ENCODE measurements around the gene DMC1.
"Not testable (repeated sequence)": the region's sequence is repeated elsewhere in the genome, so short reads cannot be mapped to it uniquely, and the experiment has no call there.

Gene DMC1, protein sequence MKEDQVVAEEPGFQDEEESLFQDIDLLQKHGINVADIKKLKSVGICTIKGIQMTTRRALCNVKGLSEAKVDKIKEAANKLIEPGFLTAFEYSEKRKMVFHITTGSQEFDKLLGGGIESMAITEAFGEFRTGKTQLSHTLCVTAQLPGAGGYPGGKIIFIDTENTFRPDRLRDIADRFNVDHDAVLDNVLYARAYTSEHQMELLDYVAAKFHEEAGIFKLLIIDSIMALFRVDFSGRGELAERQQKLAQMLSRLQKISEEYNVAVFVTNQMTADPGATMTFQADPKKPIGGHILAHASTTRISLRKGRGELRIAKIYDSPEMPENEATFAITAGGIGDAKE

DNA sequence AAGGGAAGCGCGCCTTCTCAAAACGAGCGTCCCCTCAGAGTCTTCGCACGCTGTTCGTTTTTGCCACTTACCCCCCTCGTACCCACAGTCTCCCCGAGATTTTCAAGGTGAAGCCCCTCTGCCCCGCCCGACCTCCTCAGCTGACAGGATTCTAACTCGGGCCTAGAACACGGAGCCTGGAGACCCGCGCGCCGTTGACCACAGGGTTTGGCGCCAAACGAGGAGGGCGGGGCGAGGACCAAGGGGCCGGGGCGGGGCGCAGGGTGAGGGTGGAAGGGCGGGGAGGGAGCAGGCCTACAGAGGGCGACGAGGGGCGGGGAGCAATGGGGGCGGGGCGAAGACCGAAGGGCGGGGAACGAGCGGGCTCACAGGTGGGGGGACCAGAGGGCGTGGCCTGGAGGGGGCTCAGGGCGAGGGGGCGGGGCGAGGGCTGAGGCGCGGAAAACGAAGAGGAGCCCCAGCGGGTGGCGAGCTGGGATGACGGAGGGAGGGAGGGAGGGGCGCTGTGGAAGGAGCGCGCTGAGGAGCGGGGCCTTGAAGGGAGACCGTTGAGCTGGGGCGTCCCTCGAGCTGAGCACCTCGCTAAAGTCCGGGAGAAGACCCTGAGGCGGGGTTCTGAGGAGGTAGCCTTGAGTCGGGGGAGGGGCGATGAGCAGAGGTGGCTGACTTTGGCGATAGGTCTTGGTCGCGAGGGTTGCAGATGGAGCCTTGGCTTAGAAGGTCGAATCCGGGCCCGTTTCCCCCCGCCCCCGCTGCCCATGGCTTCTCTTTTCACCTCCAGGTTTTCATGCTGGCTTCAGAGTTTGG is at the start of gene DMC1:
Gene DMC1, minus strand, starts transcription at position 212 of the 807 bp plus-strand sequence. CDS start 1,927 bp downstream, outside the sequence.
- peak; percentile 95 for DNase-seq

DNA sequence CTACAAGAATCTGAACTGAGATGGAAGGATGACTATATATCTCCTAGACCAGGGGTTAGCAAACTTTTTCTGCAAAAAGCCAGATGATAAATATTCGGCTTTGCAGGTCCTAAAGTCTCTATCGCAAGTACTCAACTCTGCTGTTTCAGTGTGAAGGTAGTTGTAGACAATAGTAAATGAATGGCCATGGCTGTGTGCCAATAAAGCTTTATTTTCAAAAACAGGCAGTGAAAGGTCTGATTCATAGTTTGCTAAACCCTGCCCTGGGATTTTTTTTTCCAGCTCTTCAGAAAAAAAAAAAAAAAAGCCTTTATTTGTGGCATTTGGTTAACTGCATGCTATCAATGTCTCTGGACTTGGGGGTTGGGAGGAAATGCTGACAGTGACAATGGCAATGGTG is 48.7 kb upstream of the DMC1 start:
- no peak for DNase-seq

DNA sequence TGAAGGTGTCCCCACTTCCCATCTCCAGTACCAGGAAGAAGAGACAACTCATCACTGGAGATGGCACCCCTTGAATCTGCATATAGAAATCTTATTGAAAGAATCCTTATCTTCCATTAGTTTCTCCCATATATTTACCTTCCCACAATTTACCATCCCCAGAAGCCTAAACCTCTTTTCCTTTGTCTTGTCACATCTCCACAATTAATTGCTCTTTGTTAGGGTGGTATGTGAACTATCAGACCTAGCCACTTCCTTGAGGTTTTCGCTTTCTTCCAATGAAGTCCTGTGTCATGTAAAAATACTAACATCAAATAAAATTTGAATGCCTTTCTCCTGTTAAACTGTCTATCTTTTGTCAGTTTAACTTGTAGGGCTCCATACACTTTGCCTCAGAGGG is 48.3 kb upstream of the DMC1 start:
- no peak for DNase-seq

DNA sequence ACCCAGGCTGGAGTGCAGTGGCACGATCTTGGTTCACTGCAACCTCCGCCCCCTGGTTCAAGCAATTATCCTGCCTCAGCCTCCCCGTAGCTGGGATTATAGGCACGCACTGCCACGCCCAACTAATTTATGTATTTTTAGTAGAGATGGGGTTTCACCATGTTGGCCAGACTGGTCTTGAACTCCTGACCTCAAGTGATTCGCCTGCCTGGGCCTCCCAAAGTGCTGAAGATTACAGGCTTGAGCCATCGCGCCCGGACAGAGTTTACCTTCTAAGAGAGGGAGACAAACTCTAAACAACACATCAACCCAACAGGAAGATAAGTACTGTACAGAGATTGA is 45.1 kb upstream of the DMC1 start:
- DNase-seq = not testable (repeated sequence)

DNA sequence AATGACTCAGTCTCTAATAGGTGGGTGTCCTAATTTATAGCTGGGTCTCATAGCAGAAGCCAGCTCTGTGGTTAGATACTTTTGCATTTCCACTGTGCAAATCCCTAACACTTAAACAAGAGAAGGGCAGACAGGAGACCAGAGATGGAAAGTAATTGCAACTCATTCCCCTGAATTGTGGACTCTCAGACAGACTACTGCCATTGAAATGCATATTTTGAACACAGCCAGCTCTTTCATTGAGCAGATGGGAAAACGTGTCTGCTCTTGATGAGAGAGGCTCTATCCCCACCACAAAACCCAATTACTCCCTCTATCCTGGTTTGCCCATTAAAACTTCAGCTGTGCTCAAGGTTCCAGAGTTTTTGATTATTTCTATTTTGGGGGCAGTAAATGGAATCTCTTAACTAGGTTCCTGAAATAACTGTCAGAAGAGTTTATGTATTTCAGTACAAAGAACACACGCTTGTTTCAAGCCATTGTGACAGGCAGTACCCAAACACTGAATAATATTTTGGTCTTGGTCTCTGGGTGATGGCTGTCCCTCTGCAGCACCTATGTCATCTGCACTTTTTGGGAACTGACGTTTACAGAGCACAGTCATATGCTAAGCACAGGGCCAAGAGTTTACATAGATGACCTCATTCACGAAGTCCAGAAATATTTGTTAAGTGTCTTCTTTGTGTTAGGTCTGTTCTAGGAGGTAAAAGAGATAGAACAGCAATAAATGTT is 44.5 kb upstream of the DMC1 start:
- DNase-seq = no peak

DNA sequence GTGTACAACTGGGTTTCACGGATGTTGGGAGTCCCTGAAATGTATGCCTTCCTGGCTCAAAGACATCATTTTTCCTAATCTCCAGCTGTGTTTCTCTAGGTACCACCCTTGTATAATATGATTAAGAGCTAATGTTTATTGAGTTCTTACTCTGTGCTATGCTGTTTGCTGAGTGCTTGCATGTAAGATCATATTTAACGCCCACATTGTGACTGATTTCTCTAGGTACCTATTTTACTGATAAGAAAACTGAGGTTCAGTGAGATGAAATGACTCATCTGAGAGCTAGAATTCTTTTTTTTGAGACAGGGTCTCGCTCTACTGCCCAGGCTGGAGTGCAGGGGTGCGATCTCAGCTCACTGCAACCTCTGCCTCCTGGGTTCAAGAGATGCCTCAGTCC is 43.6 kb upstream of the DMC1 start:
- DNase-seq = no peak

DNA sequence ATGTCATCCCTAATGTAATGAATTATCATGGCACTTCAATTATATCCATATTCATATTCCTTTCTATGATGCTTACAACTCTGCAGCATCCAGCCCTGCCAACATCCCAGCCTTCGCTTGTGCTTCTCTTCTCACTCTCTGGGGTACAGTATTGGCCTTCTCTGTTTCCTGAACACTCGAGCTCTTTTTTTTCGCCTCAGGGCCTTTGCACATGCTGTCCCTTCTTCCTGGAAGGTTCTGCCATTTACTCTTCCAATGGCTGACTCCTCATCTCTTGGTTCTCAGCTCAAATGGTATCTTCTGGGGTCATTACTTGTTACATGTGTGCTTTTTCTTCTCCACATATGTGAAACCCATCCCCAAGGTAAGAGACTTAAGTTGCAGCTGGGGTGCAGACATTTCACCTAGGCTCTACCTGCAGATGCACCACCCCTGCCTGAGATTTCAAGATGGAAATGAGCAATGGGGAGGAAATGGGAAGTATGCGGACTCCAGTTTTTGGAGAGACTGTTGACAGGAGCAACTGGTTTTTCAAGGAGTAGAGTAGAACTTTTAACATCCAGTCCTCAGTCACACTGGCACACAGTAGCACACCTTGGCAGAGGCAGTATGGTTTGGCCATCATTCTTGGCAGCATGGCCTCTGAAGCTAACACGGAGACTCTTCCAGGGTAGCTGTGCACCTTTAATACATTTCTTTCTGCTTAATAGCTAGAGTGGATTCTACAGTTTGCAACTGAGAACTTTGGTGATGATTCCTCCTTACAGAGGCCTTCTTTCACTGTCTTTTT is 42.4 kb upstream of the DMC1 start:
- no peak for DNase-seq

DNA sequence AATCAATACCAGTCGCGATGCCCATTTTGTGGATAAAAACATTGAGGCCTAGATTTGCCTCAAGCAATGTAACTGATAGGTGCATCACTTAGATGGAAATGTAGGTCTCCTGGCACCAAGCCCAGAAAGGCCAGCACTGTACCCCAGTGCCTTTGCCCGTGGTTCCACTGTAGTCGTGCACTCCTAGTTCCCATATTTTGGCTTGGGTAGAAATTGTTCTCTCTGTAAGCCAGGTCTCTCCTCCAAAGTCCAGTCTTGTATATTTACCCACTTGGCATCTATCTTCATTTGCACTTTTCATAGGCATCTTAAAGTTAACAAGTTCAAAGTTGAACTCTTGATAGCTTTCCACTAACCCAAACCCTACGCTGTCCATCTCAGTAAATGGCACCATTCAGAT is 41.6 kb upstream of the DMC1 start:
- no peak for DNase-seq

DNA sequence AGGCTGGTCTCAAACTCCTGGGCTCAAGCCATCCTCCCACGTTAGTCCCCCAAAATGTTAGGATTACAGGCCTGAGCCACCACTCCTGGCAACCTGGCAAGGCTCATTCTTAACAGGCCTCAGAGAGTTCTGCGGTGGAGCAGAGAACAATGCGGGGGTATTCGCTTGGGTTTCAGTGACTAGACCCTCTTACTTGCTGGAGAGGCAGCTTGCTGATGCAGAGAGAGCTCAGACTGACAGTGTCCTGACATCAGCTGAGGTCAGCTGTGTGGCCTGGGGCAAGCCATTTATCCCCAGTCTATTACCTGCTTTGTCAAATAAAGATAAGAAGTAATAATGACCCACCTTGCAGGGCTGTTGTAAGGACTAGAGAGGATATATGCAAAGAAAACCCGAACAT is 40.3 kb upstream of the DMC1 start:
- no peak for DNase-seq

DNA sequence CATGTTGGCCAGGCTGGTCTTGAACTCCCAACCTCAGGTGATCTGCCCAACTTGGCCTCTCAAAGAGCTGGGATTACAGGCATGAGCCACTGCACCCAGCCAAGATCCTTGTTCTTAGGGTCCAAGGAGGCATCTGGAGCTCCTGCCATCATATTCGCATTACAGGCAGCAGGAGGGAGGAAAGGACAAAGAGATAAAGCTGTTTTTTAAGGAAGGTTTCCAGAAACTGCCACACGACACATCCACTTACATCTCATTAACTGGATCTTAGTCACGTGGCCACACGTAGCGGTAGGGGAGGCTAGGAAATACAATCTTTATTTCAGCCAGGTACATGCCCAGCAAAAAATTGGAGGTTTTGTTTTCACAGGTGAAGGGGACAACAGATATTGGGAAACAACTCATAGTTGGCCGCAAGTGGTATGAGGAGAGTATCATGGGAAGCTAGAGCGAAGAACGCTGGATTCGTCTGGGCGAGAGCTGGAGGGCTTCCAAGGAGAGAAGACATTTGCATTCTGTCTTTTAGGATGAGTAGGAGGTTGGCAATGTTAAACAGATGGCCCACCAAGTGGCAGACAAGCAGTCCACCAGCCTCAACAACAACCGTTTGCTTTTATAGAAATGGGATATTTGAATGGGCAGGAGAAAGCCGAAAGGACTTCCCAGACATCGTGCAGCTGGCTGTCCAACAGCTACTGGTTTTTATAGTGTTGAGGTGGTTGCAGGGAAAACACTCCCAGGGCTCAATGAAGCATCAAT is 39.2 kb upstream of the DMC1 start:
- DNase-seq = no peak

DNA sequence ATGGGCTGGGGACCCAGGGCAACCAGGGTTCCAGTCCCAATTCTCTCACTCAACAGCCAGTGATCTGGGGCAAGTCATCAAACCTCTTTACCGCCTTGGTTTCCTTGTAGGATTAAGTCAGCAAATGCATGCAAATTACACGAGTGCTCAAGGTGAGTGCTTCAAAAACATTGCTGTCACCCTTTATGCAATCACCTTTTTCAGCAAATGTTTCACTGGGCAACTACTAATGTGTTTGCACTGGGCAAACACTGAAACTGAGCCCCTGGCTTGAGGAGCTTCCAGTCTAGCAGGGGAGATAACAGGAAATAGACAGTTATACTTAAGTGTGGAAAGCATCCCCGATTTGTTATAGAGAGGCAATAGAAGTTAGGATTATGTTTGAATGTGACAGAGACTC is 37.7 kb upstream of the DMC1 start:
- DNase-seq = no peak

DNA sequence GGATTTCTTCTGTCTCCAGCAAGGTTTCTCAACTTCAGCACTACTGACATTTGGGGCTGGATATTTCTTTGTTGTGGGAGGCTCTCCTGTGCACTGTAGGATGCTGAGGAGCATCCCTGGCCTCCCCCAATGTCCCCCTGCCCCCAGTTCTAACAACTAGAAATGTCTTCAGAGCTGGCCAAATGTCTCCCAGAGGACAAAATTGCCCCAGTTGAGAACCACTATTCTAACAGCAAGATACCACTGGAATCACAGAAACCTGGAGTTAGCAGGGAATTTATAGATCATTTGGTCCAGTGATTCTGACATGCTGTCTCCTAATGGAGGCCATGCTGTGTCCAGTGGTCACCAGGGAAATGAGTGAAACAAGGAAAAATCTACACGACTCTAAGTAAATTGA is 32.2 kb upstream of the DMC1 start:
- no peak for DNase-seq

DNA sequence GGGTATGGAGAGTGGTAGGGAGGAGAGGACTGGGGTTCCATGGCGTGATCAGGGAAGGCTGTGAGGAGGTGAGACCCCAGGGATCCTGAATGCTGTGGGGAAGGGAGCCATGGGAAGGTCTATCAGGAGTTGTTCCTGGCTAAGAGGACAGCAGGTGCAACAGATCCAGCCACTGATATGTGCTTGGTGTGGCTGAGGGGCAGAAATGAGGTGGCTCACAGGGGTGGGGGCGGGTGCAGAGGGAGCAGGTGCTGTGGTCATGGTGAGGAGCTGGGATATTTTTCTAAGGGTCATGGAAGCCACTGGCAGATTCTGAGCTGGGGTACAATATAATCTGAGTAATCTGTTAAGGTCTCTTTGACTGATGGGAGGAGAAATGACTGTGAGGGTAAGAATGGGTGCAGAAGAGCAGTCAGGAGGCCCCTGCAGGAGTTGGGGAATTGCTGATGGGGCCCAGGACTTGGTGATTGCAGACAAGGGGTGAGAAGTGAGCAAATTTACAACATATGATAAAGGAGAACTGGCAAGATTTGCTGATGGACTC is 31.3 kb upstream of the DMC1 start:
- DNase-seq = no peak

DNA sequence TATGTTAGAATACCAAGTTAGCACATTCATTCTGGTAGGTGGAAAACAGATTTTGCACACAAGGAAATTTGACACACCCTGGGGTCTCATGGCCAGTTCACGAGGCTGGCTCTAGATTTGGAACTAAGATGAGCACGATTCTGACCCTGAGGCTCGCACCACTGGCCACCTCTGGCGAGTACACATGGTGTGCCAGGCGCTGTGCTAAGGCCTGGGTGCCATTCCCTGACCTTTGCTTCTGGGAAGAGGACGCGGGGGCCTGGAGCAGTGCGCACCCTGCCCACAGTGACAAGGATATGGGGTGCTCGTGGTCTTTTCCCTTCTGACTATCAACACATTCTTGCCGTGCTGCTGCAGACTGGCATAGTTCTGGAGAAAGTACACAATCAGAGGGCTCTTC is 29.5 kb upstream of the DMC1 start:
- no peak for DNase-seq

DNA sequence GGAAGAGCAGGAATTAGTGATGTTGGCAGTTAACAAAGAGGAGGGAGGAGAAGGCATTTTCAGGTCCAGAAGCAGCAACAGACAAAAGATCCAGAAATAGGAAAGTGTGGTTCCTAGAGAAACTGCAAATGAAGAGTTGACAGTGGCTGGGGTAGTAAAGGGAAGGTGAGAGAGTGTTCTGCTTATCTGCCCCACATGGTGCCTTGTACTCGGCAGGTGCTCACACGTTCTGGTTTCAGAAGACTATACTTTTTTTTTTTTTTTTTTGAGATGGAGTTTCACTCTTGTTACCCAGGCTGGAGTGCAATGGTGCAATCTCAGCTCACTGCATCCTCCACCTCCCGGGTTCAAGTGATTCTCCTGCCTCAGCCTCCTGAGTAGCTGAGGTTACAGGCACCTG is 12.9 kb upstream of the DMC1 start:
- DNase-seq = not testable (repeated sequence)

DNA sequence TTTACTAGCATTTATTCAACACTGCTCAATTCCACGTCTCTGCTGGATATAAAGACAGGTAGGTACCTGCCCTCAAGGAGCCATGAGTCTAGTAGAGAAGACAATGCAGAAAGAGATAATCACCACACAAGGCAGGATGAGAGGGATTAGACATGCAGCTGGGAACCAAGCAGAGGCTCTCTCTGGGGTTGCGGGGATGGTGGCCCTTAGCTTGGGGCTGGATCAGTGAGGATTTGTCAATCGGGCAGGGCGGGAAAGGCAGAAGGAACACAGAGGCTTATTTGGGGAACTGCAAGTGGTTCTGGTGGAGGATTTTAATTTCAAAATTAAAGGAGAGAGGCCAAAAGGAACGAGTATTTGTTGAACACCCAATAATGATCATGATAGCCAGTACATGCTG is 8.5 kb upstream of the DMC1 start:
- no peak for DNase-seq

DNA sequence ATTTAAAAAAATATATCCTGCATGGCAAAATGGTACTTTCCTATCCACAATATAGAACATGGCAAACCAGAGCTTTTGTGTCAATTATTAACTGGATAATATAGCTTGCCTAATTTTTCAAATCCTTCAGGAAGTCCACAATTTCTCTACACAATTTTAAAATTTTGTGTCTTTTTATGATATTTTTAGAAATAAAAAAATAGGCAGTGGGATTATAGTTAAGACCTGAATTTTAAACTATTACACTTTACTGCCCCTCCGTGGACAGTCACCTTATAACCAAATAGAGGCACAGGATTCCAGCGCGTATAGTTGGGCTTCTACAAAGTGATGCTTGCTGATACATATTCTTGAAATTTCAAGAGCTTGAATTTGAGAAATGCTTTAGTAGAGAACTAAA is 2.1 kb upstream of the DMC1 start:
- DNase-seq = peak; percentile 25

DNA sequence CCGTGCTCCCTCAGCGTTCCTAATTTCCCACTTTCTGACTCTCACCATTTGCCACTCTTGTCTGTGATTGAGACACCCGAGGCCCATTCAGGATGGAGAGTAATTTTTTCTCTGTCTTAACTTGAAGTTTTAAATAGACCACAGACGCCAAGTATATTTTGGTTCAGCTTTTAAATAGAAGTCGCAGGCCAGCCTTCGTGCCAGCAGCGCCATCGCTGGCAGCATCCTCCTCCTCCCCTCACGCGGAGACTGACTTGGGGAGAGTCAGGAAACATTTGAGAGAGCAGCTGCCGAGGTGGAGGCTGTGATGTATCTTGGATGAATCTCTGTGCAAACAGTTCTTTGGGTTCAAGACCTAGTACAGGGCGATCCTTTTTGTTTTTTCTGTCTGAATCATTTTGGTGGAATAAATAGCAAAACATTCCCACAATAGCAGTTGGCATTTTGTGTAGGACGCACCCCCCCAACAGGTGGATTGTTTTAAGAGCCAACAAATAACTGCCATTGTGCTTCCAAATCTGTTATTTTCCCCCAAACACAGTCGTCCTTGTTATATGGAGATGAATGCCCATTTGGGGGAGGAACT is 889 bp upstream of the DMC1 start:
- peak; percentile 19 for DNase-seq

DNA sequence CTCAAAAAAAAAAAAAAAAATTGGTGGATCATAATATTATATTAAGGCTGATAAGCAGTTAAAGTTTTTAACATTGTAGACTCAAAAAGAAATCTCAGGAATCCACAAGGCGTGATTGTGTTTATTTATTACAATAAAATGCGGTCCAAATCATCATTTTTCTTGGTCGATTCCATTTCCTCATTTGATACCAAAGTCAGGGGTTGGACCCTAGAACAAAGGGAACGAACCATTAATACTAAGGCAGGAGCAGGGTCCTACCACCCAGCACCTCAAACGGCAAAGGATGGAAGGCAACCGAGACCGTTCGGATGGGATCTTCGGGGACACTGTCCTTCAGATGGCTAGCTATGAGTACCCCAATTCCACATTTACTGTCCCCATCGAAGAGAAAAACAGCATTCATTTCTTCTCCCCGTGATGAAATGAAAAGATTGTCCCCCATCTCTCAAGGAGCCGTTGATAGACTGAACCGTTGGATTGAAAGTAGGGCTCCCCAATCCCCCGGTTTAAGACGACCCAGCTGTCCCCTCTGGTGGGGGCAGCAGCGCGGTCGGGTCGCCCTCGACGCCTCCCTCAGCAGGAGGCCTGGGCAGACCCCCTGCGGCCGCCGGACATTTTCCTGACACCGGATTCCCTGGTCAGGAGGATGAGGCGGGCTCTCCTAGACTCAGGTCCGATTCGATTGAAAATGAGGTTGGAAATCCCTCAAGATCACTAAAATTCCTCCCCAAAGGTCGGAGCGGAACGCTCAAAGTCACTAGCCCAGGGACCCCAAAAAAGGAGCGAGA is 607 bp downstream of the DMC1 start:
- no peak for DNase-seq

DNA sequence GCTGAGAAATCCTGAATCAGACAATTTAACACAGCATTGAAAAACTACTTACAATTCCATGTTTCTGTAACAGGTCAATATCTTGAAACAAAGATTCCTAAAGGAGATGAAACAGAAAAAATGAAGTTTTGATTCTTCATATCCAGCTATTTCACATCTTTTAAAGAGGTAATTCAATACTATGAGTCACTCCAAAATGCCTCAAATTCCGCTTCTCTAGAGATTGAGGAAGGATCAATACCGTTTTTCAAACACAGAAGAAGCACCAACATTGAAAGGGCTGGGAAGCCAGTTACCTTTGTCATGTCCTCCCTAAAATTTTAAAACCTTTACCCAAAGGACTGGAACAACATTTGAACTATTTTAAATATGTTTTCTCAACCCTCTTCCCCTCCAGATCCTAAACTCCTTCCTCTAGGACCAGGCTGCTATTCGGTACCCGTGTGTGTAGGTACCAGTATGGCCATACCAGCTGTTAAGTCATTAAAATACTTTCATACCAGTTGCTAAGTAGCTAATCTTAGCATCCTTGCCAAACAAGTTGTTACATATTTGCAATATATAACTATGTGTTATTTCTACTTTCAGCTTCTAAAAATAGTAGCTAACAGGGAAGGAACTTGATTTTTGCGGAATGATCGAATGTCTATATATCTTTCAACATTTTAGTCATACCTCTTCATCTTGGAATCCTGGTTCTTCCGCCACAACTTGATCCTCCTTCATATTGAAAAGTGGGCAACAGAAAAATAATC is 2.3 kb downstream of the DMC1 start:
- DNase-seq = no peak

All from CD4-positive, alpha-beta T cell treated with Interleukin-15 for 1 hour (primary cell).